Measurements from ENCODE around the gene C5orf63. TPM values are rescaled to one million over a fixed set of nuclear protein-coding genes. Genes with fewer than 3 reads are reported as not detected.

Gene C5orf63
- total and polyA plus RNA-seq, 9 of the 15 experiments (the other 6 are each of a cell fraction or from before 2014, with no cell fraction given) = 1.8 to 24.6 (median 6.2) TPM

GRCh38 chr5:127084656-127085055, 11.4 kb upstream of the C5orf63 start (continued):
- no peak for TF ChIP-seq JUND (IDR thresholded peaks at IDR 0.05; ENCODE audit: borderline replicate concordance, low read depth, low read length)
- TF ChIP-seq JUND (tag; IDR thresholded peaks at IDR 0.05; ENCODE audit: borderline replicate concordance, low read depth, low read length) = peak; percentile 43; the same call in 1 of the 3 replicates
- peak; percentile 63 to 78 for TF ChIP-seq RAD21 (CRISPR knock-in tag; conservative IDR thresholded peaks at IDR 0.05 in 1 of 2, IDR thresholded peaks at IDR 0.05 in 1 of 2)
- TF ChIP-seq, protein P1, sequence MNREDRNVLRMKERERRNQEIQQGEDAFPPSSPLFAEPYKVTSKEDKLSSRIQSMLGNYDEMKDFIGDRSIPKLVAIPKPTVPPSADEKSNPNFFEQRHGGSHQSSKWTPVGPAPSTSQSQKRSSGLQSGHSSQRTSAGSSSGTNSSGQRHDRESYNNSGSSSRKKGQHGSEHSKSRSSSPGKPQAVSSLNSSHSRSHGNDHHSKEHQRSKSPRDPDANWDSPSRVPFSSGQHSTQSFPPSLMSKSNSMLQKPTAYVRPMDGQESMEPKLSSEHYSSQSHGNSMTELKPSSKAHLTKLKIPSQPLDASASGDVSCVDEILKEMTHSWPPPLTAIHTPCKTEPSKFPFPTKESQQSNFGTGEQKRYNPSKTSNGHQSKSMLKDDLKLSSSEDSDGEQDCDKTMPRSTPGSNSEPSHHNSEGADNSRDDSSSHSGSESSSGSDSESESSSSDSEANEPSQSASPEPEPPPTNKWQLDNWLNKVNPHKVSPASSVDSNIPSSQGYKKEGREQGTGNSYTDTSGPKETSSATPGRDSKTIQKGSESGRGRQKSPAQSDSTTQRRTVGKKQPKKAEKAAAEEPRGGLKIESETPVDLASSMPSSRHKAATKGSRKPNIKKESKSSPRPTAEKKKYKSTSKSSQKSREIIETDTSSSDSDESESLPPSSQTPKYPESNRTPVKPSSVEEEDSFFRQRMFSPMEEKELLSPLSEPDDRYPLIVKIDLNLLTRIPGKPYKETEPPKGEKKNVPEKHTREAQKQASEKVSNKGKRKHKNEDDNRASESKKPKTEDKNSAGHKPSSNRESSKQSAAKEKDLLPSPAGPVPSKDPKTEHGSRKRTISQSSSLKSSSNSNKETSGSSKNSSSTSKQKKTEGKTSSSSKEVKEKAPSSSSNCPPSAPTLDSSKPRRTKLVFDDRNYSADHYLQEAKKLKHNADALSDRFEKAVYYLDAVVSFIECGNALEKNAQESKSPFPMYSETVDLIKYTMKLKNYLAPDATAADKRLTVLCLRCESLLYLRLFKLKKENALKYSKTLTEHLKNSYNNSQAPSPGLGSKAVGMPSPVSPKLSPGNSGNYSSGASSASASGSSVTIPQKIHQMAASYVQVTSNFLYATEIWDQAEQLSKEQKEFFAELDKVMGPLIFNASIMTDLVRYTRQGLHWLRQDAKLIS (CRISPR knock-in tag; IDR thresholded peaks at IDR 0.05) = no peak
- no peak for TF ChIP-seq ZNF354B (CRISPR knock-in tag; IDR thresholded peaks at IDR 0.05)
- TF ChIP-seq MLLT1 (IDR thresholded peaks at IDR 0.05) = 0 out of 4 replicates have a peak, but pooled peaks of 1 of the 2 experiments have one; percentile 28
- TF ChIP-seq ZNF507 (tag; conservative IDR thresholded peaks at IDR 0.05) = no peak
- TF ChIP-seq ELF1 (tag; IDR thresholded peaks at IDR 0.05) = peak; percentile 46; the same call in 1 of the 2 replicates
- no peak for TF ChIP-seq ZNF324 (CRISPR knock-in tag; IDR thresholded peaks at IDR 0.05)
- peak in 2 of 3 experiments; percentile 34 to 59; a peak in 3 of 6 replicates for TF ChIP-seq CTCF (IDR thresholded peaks at IDR 0.05 in 2 of 3, conservative IDR thresholded peaks at IDR 0.05 in 1 of 3; ENCODE audit: insufficient read depth in 2 of 3, low read depth in 1 of 3, low read length in 3 of 3)
- TF ChIP-seq, protein P2, sequence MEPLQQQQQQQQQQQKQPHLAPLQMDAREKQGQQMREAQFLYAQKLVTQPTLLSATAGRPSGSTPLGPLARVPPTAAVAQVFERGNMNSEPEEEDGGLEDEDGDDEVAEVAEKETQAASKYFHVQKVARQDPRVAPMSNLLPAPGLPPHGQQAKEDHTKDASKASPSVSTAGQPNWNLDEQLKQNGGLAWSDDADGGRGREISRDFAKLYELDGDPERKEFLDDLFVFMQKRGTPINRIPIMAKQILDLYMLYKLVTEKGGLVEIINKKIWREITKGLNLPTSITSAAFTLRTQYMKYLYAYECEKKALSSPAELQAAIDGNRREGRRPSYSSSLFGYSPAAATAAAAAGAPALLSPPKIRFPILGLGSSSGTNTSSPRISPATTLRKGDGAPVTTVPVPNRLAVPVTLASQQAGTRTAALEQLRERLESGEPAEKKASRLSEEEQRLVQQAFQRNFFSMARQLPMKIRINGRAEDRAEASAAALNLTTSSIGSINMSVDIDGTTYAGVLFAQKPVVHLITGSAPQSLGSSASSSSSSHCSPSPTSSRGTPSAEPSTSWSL (CRISPR knock-in tag; IDR thresholded peaks at IDR 0.05; ENCODE audit: borderline replicate concordance) = no peak
- TF ChIP-seq MAX (CRISPR knock-in tag; IDR thresholded peaks at IDR 0.05) = no peak
- no peak for TF ChIP-seq HNRNPK (IDR thresholded peaks at IDR 0.05; ENCODE audit: low read depth, low read length, poor library complexity, severe bottlenecking)
- TF ChIP-seq BCL6 (CRISPR knock-in tag; IDR thresholded peaks at IDR 0.05) = no peak
- TF ChIP-seq L3MBTL2 (IDR thresholded peaks at IDR 0.05) = peak; percentile 69; the same call in 1 of the 2 replicates
